Caco-2 (cell line): Measurements from ENCODE around the gene SENP1. TPM values are rescaled to one million over a fixed set of nuclear protein-coding genes. Genes with fewer than 3 reads are reported as not detected.
A peak's percentile ranks its signal among the peaks of the same experiment; 100 is the strongest.

Experiments used
- BruUV-seq: library from RNA; stranded (reverse); fragments of 400-500 nt; replicated peaks from 2 replicates; lab custom pipeline; 2021; lab: Mats Ljungman, UMichigan
- CTCF ChIA-PET: fragments of 300-600 bp; sonication (Branson Sonifier 250); formaldehyde crosslinking; loops from one replicate; lab custom pipeline; 2022; ENCODE audit warnings: antibody characterized with exemption; lab: Charles Lee
- POLR2A ChIA-PET: fragments of 300-600 bp; sonication (Branson Sonifier 250); formaldehyde crosslinking; loops from one replicate; lab custom pipeline; 2022; ENCODE audit warnings: antibody characterized with exemption; lab: Charles Lee
- DNase-seq, 2 experiments: peaks; one replicate each; pipeline versions ENCODE4 v3.0.0 to v3.0.0-alpha.2; 2020 to 2022
- H3K27me3 ChIP-seq: replicated peaks from 2 replicates; pipeline ENCODE4 v1.6.0; 2011; ENCODE audit warnings: low read length; ENCODE audit not compliant: control insufficient read depth, insufficient read depth
- H3K36me3 ChIP-seq: 2 replicates; pipeline ENCODE4 v1.5.1; 2011; ENCODE audit warnings: low read length; ENCODE audit not compliant: control insufficient read depth, insufficient read depth
- H3K4me1 ChIP-seq: fragments of 250-450 bp; sonication (Bioruptor Pico); 2 replicates; pipeline ENCODE4 v1.5.1; 2020; ENCODE audit warnings: mild to moderate bottlenecking
- H3K4me3 ChIP-seq: 2 replicates; pipeline ENCODE4 v1.5.1; 2011; ENCODE audit warnings: low read depth, mild to moderate bottlenecking, control low read depth, low read length
- H3K9me3 ChIP-seq: fragments of 250-450 bp; sonication (Bioruptor Pico); 2 replicates; pipeline ENCODE4 v1.5.1; 2020; ENCODE audit warnings: mild to moderate bottlenecking, moderate library complexity
- H3K27ac Mint-ChIP-seq: one replicate; pipeline ENCODE4 v1.8.0; 2022; ENCODE audit warnings: mixed read lengths; ENCODE audit not compliant: unreplicated experiment
- H3K27me3 Mint-ChIP-seq: one replicate; pipeline ENCODE4 v1.8.0; 2022; ENCODE audit warnings: mixed read lengths; ENCODE audit not compliant: insufficient read depth, unreplicated experiment
- H3K36me3 Mint-ChIP-seq: one replicate; pipeline ENCODE4 v1.8.0; 2022; ENCODE audit warnings: mild to moderate bottlenecking, mixed read lengths; ENCODE audit not compliant: insufficient read depth, unreplicated experiment
- H3K4me1 Mint-ChIP-seq: one replicate; pipeline ENCODE4 v1.8.0; 2022; ENCODE audit warnings: low read depth, mixed read lengths; ENCODE audit not compliant: unreplicated experiment
- H3K4me3 Mint-ChIP-seq: one replicate; pipeline ENCODE4 v1.8.0; 2022; ENCODE audit warnings: mild to moderate bottlenecking, moderate library complexity, mixed read lengths; ENCODE audit not compliant: unreplicated experiment
- H3K9me3 Mint-ChIP-seq: one replicate; pipeline ENCODE4 v1.8.0; 2022; ENCODE audit warnings: mixed read lengths; ENCODE audit not compliant: unreplicated experiment
- CTCF ChIP-seq, 2 experiments: fragments of 200-600 bp in 1 of 2; IDR thresholded peaks; 1 replicate in 1 of 2; 2 replicates in 1 of 2; pipeline versions ENCODE4 v1.5.1 to v1.8.0; 2011 to 2022; ENCODE audit warnings: antibody characterized with exemption in 1 of 2, control low read depth in 1 of 2, inconsistent platforms in 1 of 2, low read depth in 1 of 2, low read length in 1 of 2, mild to moderate bottlenecking in 1 of 2, moderate library complexity in 1 of 2; ENCODE audit not compliant: insufficient read depth in 1 of 2, severe bottlenecking in 1 of 2, unreplicated experiment in 1 of 2
- intact Hi-C: fragments of 100-400 bp; cut with micrococcal nuclease; formaldehyde crosslinking; loops from one replicate; pipeline ENCODE4 v1.10.0; 2022; ENCODE audit not compliant: unreplicated experiment
- microRNA-seq: library from miRNA; unstranded; fragments of <30 nt; microRNA quantifications from one replicate; pipeline ENCODE4 v1.2.0, GENCODE V29; 2022
- total RNA-seq: library from RNA; stranded (reverse); gene quantifications from 2 replicates; pipeline ENCODE4 v1.2.3, GENCODE V29; 2022

The SENP1 gene
- total RNA-seq, 1 experiment from 2014 or later = 40.4 TPM

- Histone ChIP-seq H3K9me3 (no peaks in the 10 kb centered on the region), H3K27me3 (no peaks in the 10 kb centered on the region), H3K4me1 (peaks cover 8% of the 10 kb centered on the region; the same call in 1 of the 2 replicates), H3K36me3 (no peaks in the 10 kb centered on the region), H3K4me3 (no peak overlapping the region)
- H3K4me3 Mint-ChIP-seq = no peak overlapping the region
- H3K4me1 Mint-ChIP-seq = peaks cover 8% of the 10 kb centered on the region
- ChIA-PET CTCF (no interaction called here), POLR2A (no interaction called here)
- H3K9me3 Mint-ChIP-seq = no peaks in the 10 kb centered on the region
- H3K36me3 Mint-ChIP-seq = peaks cover 27% of the 10 kb centered on the region
- no peaks in the 10 kb centered on the region for H3K27me3 Mint-ChIP-seq
- no peak for DNase-seq
- H3K27ac Mint-ChIP-seq = no peak overlapping the region
- intact Hi-C loops = no loop called here
- BruUV-seq = no TSS peak
- no peak for TF ChIP-seq CTCF (IDR thresholded peaks at IDR 0.05; ENCODE audit: insufficient read depth in 1 of 2, low read depth in 1 of 2, low read length in 1 of 2, severe bottlenecking in 1 of 2, unreplicated experiment in 1 of 2)
Observed at GRCh38 chr12:47997321-47997720, 108.6 kb downstream of the SENP1 start.

GRCh38 chr12:47995981-47996401, 109.9 kb downstream of the SENP1 start:
- H3K27ac Mint-ChIP-seq = no peak overlapping the region
- H3K9me3 Mint-ChIP-seq = no peaks in the 10 kb centered on the region
- ChIA-PET CTCF (no interaction called here), POLR2A (no interaction called here)
- H3K27me3 Mint-ChIP-seq = no peaks in the 10 kb centered on the region
- no peak overlapping the region for H3K4me3 Mint-ChIP-seq
- H3K36me3 Mint-ChIP-seq = peaks cover 18% of the 10 kb centered on the region
- H3K27me3 ChIP-seq = no peaks in the 10 kb centered on the region
- peaks cover 3% of the 10 kb centered on the region for H3K4me1 Mint-ChIP-seq
- no peaks in the 10 kb centered on the region; the same call in 1 of the 2 replicates for H3K36me3 ChIP-seq
- no peak for DNase-seq
- no TSS peak for BruUV-seq
- H3K4me3 ChIP-seq = no peak overlapping the region
- intact Hi-C loops = no loop called here
- peaks cover 5% of the 10 kb centered on the region; the same call in 1 of the 2 replicates for H3K4me1 ChIP-seq
- no peak for TF ChIP-seq CTCF (IDR thresholded peaks at IDR 0.05; ENCODE audit: insufficient read depth in 1 of 2, low read depth in 1 of 2, low read length in 1 of 2, severe bottlenecking in 1 of 2, unreplicated experiment in 1 of 2)
- no peaks in the 10 kb centered on the region for H3K9me3 ChIP-seq

GRCh38 chr12:47993491-47993890, 112.4 kb downstream of the SENP1 start:
- Mint-ChIP-seq H3K4me1 (no peaks in the 10 kb centered on the region), H3K27ac (no peak overlapping the region), H3K27me3 (no peaks in the 10 kb centered on the region), H3K36me3 (peaks cover 16% of the 10 kb centered on the region), H3K9me3 (no peaks in the 10 kb centered on the region), H3K4me3 (no peak overlapping the region)
- intact Hi-C loops = no loop called here
- CTCF ChIA-PET = interaction anchor here (1.0 kb wide), 1 partner anchor 36 kb away, joined by 3 read pairs; no protein-coding TSS in a partner anchor
- Histone ChIP-seq H3K4me1 (no peaks in the 10 kb centered on the region), H3K27me3 (no peaks in the 10 kb centered on the region), H3K36me3 (no peaks in the 10 kb centered on the region; the same call in 1 of the 2 replicates), H3K4me3 (no peak overlapping the region), H3K9me3 (no peaks in the 10 kb centered on the region)
- DNase-seq = no peak
- POLR2A ChIA-PET = no interaction called here
- no TSS peak for BruUV-seq
- TF ChIP-seq CTCF (IDR thresholded peaks at IDR 0.05; ENCODE audit: insufficient read depth in 1 of 2, low read depth in 1 of 2, low read length in 1 of 2, severe bottlenecking in 1 of 2, unreplicated experiment in 1 of 2) = no peak

Small RNA genes within 50 kb of the gene (microRNA-seq; reads per million reads assigned to microRNA genes)
- 3.5 reads per million, percentile 22 among the genes with 10 or more reads in this experiment for gene MIR6505

Other genes with a start within 250 kb of the SENP1 start
- 13.6 and 15.4 TPM in 2 replicates for gene VDR, start 201.1 kb downstream of the SENP1 start, total RNA-seq
- gene TMEM106C, start 142.5 kb downstream of the SENP1 start, total RNA-seq = 247 and 281 TPM in 2 replicates
- 200 and 201 TPM in 2 replicates for gene COL2A1, start 101.6 kb downstream of the SENP1 start, total RNA-seq
- 96.8 and 108 TPM in 2 replicates for gene PFKM, start 13.3 kb upstream of the SENP1 start, total RNA-seq
- 27.8 and 30.6 TPM in 2 replicates for gene ASB8, start 51.4 kb upstream of the SENP1 start, total RNA-seq
- gene CCDC184, start 77.6 kb upstream of the SENP1 start, total RNA-seq = 1.00 and 1.0 TPM in 2 replicates
- gene OR10AD1, start 97.2 kb upstream of the SENP1 start, total RNA-seq = not detected in 2 replicates
- 13.2 and 14.7 TPM in 2 replicates for gene ZNF641, start 244.8 kb upstream of the SENP1 start, total RNA-seq